HFF-Myc (cell line): Measurements from ENCODE around the gene ARHGEF10L.

ENCODE experiments used
- DNase-seq: peaks from one replicate; pipeline ENCODE4 v3.0.0-alpha.2; 2011; ENCODE audit warnings: low read depth; ENCODE audit errors: extremely low read depth
- H3K4me3 ChIP-seq: replicated peaks from 2 replicates; pipeline ENCODE4 v1.5.1; 2011; ENCODE audit warnings: low read depth, mild to moderate bottlenecking, control low read depth, low read length
- CTCF ChIP-seq: IDR thresholded peaks from 2 replicates; pipeline ENCODE4 v1.5.1; 2012; ENCODE audit warnings: mild to moderate bottlenecking, low read depth, low read length, control low read depth; ENCODE audit errors: missing control alignments

Gene ARHGEF10L

GRCh38 chr1:17648457-17649145, 109.1 kb downstream of the ARHGEF10L start:
- no peak overlapping the region for H3K4me3 ChIP-seq
- no peak for TF ChIP-seq CTCF
- no peak for DNase-seq

DNA sequence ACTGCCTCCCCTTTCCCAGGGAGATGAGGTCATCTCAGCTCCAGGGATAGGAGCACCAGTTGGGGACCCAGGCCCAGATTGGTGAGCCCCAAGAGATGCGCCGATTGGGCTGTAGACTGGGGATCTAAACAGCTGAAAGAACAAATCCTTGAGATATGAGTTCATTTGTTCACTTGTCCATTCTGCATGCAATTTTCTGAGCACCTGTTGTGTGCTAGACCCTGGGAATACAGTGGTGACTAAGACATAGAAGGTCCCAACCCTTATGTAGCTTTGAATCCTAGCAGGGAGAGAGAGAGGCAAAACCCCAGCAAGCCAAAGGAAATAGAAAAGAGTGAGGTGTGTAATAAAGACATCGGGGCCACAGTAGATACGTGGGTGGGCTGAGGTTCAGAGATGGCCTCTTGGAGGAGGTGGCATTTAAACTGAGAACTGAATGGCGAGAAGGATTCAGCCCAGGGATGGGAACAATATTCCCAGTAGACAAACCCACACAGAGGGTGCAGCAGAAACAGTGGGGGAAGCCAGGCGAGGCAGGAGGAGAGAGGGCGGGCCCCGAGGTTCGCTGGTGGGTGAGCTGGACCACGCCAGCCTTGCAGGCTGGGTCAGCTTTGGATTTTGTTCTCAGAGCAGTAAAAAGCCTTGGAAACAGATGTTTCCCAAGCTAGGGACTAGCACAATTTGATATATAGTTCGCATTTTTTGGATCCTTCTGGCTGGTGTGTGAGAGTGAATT, 110.0 kb downstream of the ARHGEF10L start:
- no peak for DNase-seq
- no peak overlapping the region for H3K4me3 ChIP-seq
- TF ChIP-seq CTCF = no peak

DNA sequence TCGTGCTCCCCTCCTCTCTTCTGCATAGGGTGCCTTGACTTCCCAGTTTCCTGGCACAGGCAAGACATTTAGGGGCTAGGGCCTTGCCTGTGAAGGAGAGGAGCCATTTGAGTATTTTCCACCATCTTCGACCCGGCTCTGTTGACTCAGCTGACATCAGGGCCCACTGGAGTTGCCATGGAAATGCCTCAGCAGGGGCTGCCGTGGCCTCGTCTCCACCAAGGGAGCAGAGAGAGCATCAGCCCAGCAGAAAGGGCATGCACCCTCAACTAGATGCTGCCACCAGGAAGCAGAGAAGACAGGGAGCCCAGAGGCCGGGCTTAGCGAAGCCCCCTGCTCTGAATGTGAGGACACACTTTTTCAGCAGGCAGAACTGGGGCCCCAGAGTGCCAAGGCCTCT, 113.8 kb downstream of the ARHGEF10L start:
- no peak for TF ChIP-seq CTCF
- H3K4me3 ChIP-seq = no peak overlapping the region
- DNase-seq = no peak

DNA sequence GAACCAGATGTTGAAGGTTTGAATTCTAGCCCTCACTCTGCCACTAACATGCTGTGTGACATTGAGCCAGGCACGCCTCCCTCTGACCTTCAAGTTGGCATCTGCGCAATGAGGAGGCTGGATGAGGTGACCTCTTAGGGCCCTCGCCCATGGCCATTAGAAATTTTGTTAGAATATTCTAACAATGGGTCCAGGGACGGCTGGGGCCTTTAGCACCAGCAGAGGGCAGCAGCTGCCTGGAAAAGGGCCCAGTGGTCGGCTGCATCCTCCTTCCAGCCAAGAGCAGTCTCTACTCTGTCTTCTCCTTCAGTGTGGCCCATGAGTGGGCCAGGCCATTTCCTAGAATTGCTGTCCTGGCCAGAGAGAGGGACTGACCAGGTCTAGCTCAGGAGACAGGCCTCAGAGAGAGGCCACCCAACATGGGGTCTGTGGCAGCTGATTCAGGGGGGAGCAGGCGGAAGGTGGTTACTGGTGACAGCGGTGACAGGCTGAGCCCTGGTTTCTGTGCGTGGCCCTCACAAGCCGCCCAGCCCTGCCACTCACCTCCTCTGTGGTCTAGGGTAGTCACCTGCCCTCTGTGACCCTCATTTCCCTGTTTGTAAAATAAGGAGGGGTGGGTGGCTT, 114.3 kb downstream of the ARHGEF10L start:
- DNase-seq = no peak
- TF ChIP-seq CTCF = peak; percentile 91
- H3K4me3 ChIP-seq = no peak overlapping the region

DNA sequence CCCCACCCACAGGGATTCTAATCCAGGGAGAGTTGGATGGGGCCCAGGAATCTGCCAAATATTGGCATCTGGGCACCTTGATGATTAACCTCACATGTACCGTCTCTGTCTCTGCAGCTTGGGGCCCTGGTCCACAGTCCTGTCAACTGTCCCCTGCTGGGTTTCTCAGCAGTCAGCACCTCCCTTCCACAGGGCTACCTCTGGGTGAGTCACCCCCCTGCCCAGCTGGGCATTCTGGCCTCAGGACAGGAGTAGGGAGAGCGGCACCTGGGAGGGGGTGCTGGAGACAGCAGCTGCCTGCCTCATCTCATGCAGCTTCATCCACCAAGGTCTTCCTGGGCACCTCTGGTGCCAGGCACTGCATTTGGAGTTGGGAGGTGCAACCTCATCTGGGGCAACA, 115.0 kb downstream of the ARHGEF10L start:
- no peak for TF ChIP-seq CTCF
- H3K4me3 ChIP-seq = no peak overlapping the region
- no peak for DNase-seq

DNA sequence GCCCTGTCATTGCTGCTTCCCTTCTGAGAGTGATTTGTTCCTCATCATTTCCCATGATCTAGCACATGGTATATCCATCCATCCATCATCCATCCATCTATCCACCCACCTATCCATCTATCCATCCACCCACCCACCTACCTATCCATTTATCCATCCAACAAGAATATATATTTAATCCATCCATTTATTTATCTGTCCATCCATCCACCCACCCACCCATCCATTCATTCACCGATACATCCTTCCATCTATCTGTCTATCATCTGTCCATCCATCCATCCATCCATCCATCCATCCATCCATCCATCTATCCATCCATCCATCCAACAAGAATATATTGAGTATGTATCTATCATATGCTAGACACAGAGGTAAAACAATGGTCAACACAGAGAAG, 115.7 kb downstream of the ARHGEF10L start:
- no peak overlapping the region for H3K4me3 ChIP-seq
- TF ChIP-seq CTCF = no peak
- DNase-seq = no peak
